Endothelial cell (in vitro differentiated cells): ENCODE measurements around the gene USP12. TPM values are rescaled to one million over a fixed set of nuclear protein-coding genes. Genes with fewer than 3 reads are reported as not detected.

Experiments used
- DNase-seq: peaks from one replicate; pipeline ENCODE4 v3.0.0; 2021; ENCODE audit warnings: low spot score
- H3K27ac Mint-ChIP-seq: one replicate; pipeline ENCODE4 v1.8.0; 2021; ENCODE audit warnings: mixed read lengths, inconsistent platforms; ENCODE audit not compliant: unreplicated experiment
- H3K27me3 Mint-ChIP-seq: one replicate; pipeline ENCODE4 v1.8.0; 2021; ENCODE audit warnings: mild to moderate bottlenecking, moderate library complexity, mixed read lengths, inconsistent platforms; ENCODE audit not compliant: unreplicated experiment
- H3K36me3 Mint-ChIP-seq: one replicate; pipeline ENCODE4 v1.8.0; 2021; ENCODE audit warnings: mild to moderate bottlenecking, low read depth, mixed read lengths, inconsistent platforms; ENCODE audit not compliant: unreplicated experiment
- H3K4me1 Mint-ChIP-seq: one replicate; pipeline ENCODE4 v1.8.0; 2021; ENCODE audit warnings: mild to moderate bottlenecking, mixed read lengths, inconsistent platforms; ENCODE audit not compliant: unreplicated experiment
- H3K4me3 Mint-ChIP-seq: one replicate; pipeline ENCODE4 v1.8.0; 2021; ENCODE audit warnings: mild to moderate bottlenecking, mixed read lengths, inconsistent platforms; ENCODE audit not compliant: unreplicated experiment
- H3K9me3 Mint-ChIP-seq: one replicate; pipeline ENCODE4 v1.8.0; 2021; ENCODE audit warnings: mixed read lengths, inconsistent platforms; ENCODE audit not compliant: unreplicated experiment
- CTCF ChIP-seq: fragments of 200-600 bp; sonication (generic); IDR thresholded peaks from one replicate; pipeline ENCODE4 v1.5.0; 2021; ENCODE audit warnings: antibody characterized with exemption; ENCODE audit not compliant: unreplicated experiment
- total RNA-seq: library from RNA; stranded (reverse); fragmentation: NEBNext Ultra II Directional; extraction: Animal tissue kit (Norgen Biotek cat#: 25700); gene quantifications from one replicate; pipeline ENCODE4 v1.2.1, GENCODE V29; 2021; ENCODE audit not compliant: unreplicated experiment

The USP12 gene
- total RNA-seq, 1 donor from 2014 or later, result 29.7 TPM

- H3K36me3 Mint-ChIP-seq, result peaks cover 18% of the 10 kb centered on the region
- peaks cover 24% of the 10 kb centered on the region for H3K4me1 Mint-ChIP-seq
- H3K27me3 Mint-ChIP-seq, result peaks cover 1% of the 10 kb centered on the region
- no peak overlapping the region for H3K27ac Mint-ChIP-seq
- no peak overlapping the region for H3K4me3 Mint-ChIP-seq
- TF ChIP-seq CTCF, result no peak
- H3K9me3 Mint-ChIP-seq, result no peaks in the 10 kb centered on the region
- DNase-seq, result no peak
These were observed 31.6 kb downstream of the USP12 start for GRCh38 chr13:27140060-27140459.

- no peak for TF ChIP-seq CTCF
- Mint-ChIP-seq H3K36me3 (peaks cover 18% of the 10 kb centered on the region), H3K27ac (no peak overlapping the region), H3K4me3 (no peak overlapping the region), H3K9me3 (no peaks in the 10 kb centered on the region), H3K27me3 (peaks cover under 1% of the 10 kb centered on the region), H3K4me1 (peaks cover 24% of the 10 kb centered on the region)
- no peak for DNase-seq
These were observed 32.0 kb downstream of the USP12 start for GRCh38 chr13:27139565-27139964.

- H3K36me3 Mint-ChIP-seq, result peaks cover 16% of the 10 kb centered on the region
- TF ChIP-seq CTCF, result no peak
- no peak for DNase-seq
- peaks cover 24% of the 10 kb centered on the region for H3K4me1 Mint-ChIP-seq
- H3K27me3 Mint-ChIP-seq, result no peaks in the 10 kb centered on the region
- no peaks in the 10 kb centered on the region for H3K9me3 Mint-ChIP-seq
- no peak overlapping the region for H3K4me3 Mint-ChIP-seq
- peak overlapping the region; percentile 72 for H3K27ac Mint-ChIP-seq
These were observed 33.0 kb downstream of the USP12 start for GRCh38 chr13:27138457-27139093.

GRCh38 chr13:27137759-27138158 is 33.9 kb downstream of the USP12 start:
- no peak for DNase-seq
- H3K27me3 Mint-ChIP-seq, result no peaks in the 10 kb centered on the region
- peaks cover 11% of the 10 kb centered on the region for H3K36me3 Mint-ChIP-seq
- no peak for TF ChIP-seq CTCF
- H3K27ac Mint-ChIP-seq, result no peak overlapping the region
- no peak overlapping the region for H3K4me3 Mint-ChIP-seq
- peaks cover 27% of the 10 kb centered on the region for H3K4me1 Mint-ChIP-seq
- no peaks in the 10 kb centered on the region for H3K9me3 Mint-ChIP-seq

GRCh38 chr13:27135023-27135422 is 36.6 kb downstream of the USP12 start:
- Mint-ChIP-seq H3K4me3 (no peak overlapping the region), H3K27ac (no peak overlapping the region), H3K4me1 (peaks cover 40% of the 10 kb centered on the region), H3K9me3 (no peaks in the 10 kb centered on the region), H3K27me3 (no peaks in the 10 kb centered on the region), H3K36me3 (peaks cover 3% of the 10 kb centered on the region)
- no peak for DNase-seq
- TF ChIP-seq CTCF, result no peak
